Heart left ventricle (tissue), 13 donors: ENCODE results near the gene TBC1D21.

Experiments
- POLR2A ChIP-seq, 2 donors: fragments of 450-650 bp; IDR thresholded peaks; one replicate each; pipeline ENCODE4 v1.6.1; 2017; ENCODE audit warnings: antibody characterized with exemption in 2 of 2, mild to moderate bottlenecking in 2 of 2, moderate library complexity in 2 of 2
- TF ChIP-seq, protein P1 (sequence below), 12 donors: fragments of 200-600 bp; sonication (generic) in 4 of 12; IDR thresholded peaks; one replicate each; pipeline versions ENCODE4 v1.5.0 to v1.8.0; 2018 to 2022; ENCODE audit warnings: antibody characterized with exemption in 12 of 12, mild to moderate bottlenecking in 5 of 12
- donor health status: ischemic (EF 13 %, LVEDD 7.1; RV severe dilation, severe dysfunction).
- donor health status: DM: no; HTN: yes; CAD: no.
- donor health status: DM: no; HTN: no; CAD: no.
- donor health status: ischemic (EF 25% LVEDD 6.9; RV normal size, moderate dysfunction).
- donor health status: ischemic (EF 25% LVEDD 5.7; RV mildly dilated, moderate dysfunction).
- donor health status: ischemic (EF 35%, LVEDD 5.7; RV mildly dilated, moderate dysfunction).
- donor health status: nonischemic (EF 11% LVEDD 7.7; RV severe dilation, severe dysfunction).
- donor health status: DM: yes; HTN: yes; CAD: no.
- donor health status: PGD.
- donor health status: ischemic (EF 29% LVEDD 5.4; RV normal size, mild dysfunction).
- donor health status: nonischemic (EF 23%, LVEDD 6.1; RV moderate dilation, normal function).

DNA sequence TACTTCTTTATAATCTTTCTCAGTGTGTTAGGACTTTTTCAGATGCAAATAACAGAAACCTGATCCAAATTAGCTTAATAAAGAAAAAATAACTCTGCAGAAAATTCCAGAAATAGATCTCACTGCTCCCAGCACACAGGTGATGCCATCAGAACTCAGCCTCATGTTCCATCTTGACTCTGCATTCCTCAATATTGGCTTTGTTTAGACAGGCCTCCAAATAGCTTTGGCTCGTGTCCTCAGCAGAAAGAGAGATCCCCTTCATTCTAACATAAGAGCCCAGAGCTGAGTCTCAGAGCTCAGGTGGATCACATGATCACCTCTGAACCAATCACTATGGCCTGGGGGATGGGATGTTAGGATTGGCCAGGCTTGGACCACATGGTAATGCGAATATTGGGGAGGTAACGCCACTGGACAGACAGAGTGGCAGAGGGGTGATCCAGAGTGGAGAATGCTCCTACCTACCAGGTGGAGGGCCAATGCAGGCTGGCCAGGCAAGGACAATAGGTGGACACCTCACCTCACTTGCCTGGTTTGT lies 46.6 kb upstream of the TBC1D21 start:
- TF ChIP-seq, protein P1, sequence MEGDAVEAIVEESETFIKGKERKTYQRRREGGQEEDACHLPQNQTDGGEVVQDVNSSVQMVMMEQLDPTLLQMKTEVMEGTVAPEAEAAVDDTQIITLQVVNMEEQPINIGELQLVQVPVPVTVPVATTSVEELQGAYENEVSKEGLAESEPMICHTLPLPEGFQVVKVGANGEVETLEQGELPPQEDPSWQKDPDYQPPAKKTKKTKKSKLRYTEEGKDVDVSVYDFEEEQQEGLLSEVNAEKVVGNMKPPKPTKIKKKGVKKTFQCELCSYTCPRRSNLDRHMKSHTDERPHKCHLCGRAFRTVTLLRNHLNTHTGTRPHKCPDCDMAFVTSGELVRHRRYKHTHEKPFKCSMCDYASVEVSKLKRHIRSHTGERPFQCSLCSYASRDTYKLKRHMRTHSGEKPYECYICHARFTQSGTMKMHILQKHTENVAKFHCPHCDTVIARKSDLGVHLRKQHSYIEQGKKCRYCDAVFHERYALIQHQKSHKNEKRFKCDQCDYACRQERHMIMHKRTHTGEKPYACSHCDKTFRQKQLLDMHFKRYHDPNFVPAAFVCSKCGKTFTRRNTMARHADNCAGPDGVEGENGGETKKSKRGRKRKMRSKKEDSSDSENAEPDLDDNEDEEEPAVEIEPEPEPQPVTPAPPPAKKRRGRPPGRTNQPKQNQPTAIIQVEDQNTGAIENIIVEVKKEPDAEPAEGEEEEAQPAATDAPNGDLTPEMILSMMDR (IDR thresholded peaks at IDR 0.05): no peak
- no peak for TF ChIP-seq POLR2A (IDR thresholded peaks at IDR 0.05)
